ENCODE measurements around the gene ZC3H18. TPM values are rescaled to one million over a fixed set of nuclear protein-coding genes. Genes with fewer than 3 reads are reported as not detected.

The ZC3H18 gene
- total and polyA plus RNA-seq, 10 of the 15 experiments (the other 5 are each of a cell fraction or from before 2014, with no cell fraction given), result 1.0 to 58.3 (median 22.4) TPM

DNA sequence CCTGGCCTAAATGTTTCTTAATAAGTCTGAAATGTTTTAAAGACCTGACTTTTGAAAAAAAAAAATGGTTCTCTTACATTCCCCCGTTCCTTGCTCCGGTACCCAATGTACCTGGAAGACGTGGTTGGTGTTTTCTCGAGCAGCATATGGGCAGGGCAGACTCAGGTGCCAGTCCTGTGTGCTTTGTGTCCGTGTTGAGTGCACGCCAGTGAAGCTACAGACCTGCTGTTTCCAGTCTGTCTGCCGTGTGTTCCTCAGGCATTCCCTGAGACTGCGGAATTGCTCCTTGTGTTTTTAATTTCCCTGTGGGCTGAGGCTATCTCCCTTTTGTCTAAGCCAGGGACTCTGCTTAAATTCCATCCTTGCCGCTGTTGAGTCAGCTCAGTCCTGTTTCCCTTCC is 56.4 kb downstream of the ZC3H18 start (continued):
- TF ChIP-seq, protein P1, sequence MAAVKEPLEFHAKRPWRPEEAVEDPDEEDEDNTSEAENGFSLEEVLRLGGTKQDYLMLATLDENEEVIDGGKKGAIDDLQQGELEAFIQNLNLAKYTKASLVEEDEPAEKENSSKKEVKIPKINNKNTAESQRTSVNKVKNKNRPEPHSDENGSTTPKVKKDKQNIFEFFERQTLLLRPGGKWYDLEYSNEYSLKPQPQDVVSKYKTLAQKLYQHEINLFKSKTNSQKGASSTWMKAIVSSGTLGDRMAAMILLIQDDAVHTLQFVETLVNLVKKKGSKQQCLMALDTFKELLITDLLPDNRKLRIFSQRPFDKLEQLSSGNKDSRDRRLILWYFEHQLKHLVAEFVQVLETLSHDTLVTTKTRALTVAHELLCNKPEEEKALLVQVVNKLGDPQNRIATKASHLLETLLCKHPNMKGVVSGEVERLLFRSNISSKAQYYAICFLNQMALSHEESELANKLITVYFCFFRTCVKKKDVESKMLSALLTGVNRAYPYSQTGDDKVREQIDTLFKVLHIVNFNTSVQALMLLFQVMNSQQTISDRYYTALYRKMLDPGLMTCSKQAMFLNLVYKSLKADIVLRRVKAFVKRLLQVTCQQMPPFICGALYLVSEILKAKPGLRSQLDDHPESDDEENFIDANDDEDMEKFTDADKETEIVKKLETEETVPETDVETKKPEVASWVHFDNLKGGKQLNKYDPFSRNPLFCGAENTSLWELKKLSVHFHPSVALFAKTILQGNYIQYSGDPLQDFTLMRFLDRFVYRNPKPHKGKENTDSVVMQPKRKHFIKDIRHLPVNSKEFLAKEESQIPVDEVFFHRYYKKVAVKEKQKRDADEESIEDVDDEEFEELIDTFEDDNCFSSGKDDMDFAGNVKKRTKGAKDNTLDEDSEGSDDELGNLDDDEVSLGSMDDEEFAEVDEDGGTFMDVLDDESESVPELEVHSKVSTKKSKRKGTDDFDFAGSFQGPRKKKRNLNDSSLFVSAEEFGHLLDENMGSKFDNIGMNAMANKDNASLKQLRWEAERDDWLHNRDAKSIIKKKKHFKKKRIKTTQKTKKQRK (IDR thresholded peaks at IDR 0.05; ENCODE audit: low read depth, low read length), result no peak
- no peak for TF ChIP-seq GATAD2B (conservative IDR thresholded peaks at IDR 0.05; ENCODE audit: low read depth)
- no peak for TF ChIP-seq TCF3 (IDR thresholded peaks at IDR 0.05; ENCODE audit: borderline replicate concordance, insufficient read depth, low read depth, low read length)
- no peak for TF ChIP-seq NFIC (IDR thresholded peaks at IDR 0.05; ENCODE audit: low read depth, low read length)

DNA sequence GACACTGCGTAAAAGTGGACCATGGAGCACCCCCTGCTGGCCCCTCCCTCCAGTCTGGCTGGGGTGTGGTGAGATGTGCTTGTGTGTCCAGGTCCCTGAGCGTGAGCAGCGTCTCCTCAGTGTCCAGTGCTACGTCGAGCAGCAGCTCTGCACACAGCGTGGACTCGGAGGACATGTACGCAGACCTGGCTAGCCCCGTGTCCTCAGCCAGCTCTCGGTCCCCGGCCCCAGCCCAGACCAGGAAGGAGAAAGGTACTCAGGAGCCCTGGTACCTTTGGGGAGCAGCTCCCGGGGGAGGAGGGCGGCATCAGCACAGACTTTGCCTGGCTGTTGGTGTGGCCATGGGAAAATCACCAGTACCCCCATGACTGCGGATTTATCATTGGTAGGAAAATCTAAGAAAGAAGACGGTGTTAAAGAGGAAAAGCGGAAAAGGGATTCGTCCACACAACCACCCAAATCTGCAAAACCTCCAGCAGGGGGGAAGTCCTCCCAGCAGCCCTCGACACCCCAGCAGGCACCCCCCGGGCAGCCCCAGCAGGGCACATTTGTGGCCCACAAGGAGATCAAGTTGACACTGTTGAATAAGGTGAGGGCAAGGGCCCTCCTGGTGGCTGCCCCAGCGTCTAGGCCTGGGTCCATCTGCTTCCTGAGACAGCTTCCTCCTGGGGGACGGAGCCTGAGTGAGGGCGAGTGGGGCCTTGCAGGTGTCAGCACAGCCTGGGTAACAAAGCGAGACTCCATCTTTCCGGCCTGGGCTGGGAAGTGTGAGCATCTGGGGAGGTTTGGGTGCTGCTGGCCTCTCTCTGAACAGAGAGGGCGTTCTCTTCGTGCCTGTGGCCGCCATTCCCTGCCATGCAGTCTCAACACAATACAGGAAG is 57.6 kb downstream of the ZC3H18 start:
- BruUV-seq (replicated peaks), result no TSS peak
- Histone ChIP-seq H3K9ac (ENCODE audit: control insufficient read depth, insufficient read depth, low read length) (no peak overlapping the region), H3K9me3 (replicated peaks; ENCODE audit: control insufficient read depth, insufficient read depth, low read length) (no peaks in the 10 kb centered on the region), H3K36me3 (ENCODE audit: control insufficient read depth in 2 of 2, insufficient read depth in 2 of 2, low read length in 1 of 2) (peaks cover 11 to 55% of the 10 kb centered on the region in 2 experiments; a peak in 3 of 4 replicates), H3K4me3 (no peak overlapping the region), H3K27me3 (replicated peaks in 1 of 2; ENCODE audit: control insufficient read depth in 2 of 2, insufficient read depth in 2 of 2, low read length in 1 of 2) (no peaks in the 10 kb centered on the region), H3K79me2 (ENCODE audit: control insufficient read depth, insufficient read depth, low read length) (no peaks in the 10 kb centered on the region), H3K4me2 (ENCODE audit: control insufficient read depth, insufficient read depth) (no peak overlapping the region), H2AFZ (ENCODE audit: control insufficient read depth, low read depth, low read length) (no peak overlapping the region), H3K4me1 (ENCODE audit: control insufficient read depth, insufficient read depth, low read length) (no peaks in the 10 kb centered on the region), H3K27ac (ENCODE audit: control insufficient read depth, insufficient read depth) (no peak overlapping the region), H4K20me1 (ENCODE audit: control insufficient read depth, insufficient read depth) (no peaks in the 10 kb centered on the region)
- in situ Hi-C loops (cut with MboI), result no loop called here
- DNase-seq (ENCODE audit: low read depth, low spot score) (no peak), FAIRE-seq (no peak), ATAC-seq (no peak)
- ChIA-PET SMC1A (ENCODE audit: uncharacterized antibody, unreplicated experiment) (no interaction called here), POLR2A (no interaction called here), CTCF (no interaction called here), RAD21 (ENCODE audit: unreplicated experiment) (no interaction called here)
- intact Hi-C loops (cut with micrococcal nuclease; ENCODE audit: unreplicated experiment), result no loop called here
- 93% methylated on average over 26 of the region's 27 CpGs for WGBS (ENCODE audit: insufficient coverage, insufficient replicate concordance, low lambda C conversion rate, missing lambda C conversion rate)
- TF ChIP-seq ZNF207 (IDR thresholded peaks at IDR 0.05; ENCODE audit: borderline replicate concordance) (no peak), SREBF2 (IDR thresholded peaks at IDR 0.05; ENCODE audit: low read length) (no peak), SMC3 (IDR thresholded peaks at IDR 0.05; ENCODE audit: borderline replicate concordance, low read length) (no peak), CBFB (IDR thresholded peaks at IDR 0.05; ENCODE audit: low read depth) (no peak), SUZ12 (IDR thresholded peaks at IDR 0.05; ENCODE audit: unreplicated experiment) (no peak), YBX1 (IDR thresholded peaks at IDR 0.05) (no peak), NR2C1 (IDR thresholded peaks at IDR 0.05) (no peak)
- TF ChIP-seq, protein P2, sequence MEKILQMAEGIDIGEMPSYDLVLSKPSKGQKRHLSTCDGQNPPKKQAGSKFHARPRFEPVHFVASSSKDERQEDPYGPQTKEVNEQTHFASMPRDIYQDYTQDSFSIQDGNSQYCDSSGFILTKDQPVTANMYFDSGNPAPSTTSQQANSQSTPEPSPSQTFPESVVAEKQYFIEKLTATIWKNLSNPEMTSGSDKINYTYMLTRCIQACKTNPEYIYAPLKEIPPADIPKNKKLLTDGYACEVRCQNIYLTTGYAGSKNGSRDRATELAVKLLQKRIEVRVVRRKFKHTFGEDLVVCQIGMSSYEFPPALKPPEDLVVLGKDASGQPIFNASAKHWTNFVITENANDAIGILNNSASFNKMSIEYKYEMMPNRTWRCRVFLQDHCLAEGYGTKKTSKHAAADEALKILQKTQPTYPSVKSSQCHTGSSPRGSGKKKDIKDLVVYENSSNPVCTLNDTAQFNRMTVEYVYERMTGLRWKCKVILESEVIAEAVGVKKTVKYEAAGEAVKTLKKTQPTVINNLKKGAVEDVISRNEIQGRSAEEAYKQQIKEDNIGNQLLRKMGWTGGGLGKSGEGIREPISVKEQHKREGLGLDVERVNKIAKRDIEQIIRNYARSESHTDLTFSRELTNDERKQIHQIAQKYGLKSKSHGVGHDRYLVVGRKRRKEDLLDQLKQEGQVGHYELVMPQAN (conservative IDR thresholded peaks at IDR 0.05), result no peak

Measured in GM12878 (cell line).